GM10266 (cell line): Measurements from ENCODE around the gene SBF2.
A peak's percentile ranks its signal among the peaks of the same experiment; 100 is the strongest.

Experiments used
- DNase-seq: peaks from one replicate; pipeline ENCODE4 v3.0.0; 2012; ENCODE audit errors: extremely low spot score
- CTCF ChIP-seq: IDR thresholded peaks from 2 replicates; pipeline ENCODE4 v1.5.1; 2012; ENCODE audit warnings: mild to moderate bottlenecking, low read depth; ENCODE audit not compliant: control insufficient read depth, insufficient read depth; ENCODE audit errors: missing control alignments

SBF2 gene

GRCh38 chr11:10308201-10308954 is 14.4 kb upstream of the SBF2 start:
- DNase-seq, result no peak
- TF ChIP-seq CTCF, result peak; percentile 31

- peak; percentile 86 for DNase-seq
- peak; percentile 93 for TF ChIP-seq CTCF
Measured at GRCh38 chr11:10307400-10308200, 13.6 kb upstream of the SBF2 start.

- no peak for DNase-seq
- TF ChIP-seq CTCF, result no peak
Measured at GRCh38 chr11:10307022-10307399, 13.0 kb upstream of the SBF2 start.

- no peak for TF ChIP-seq CTCF
Measured at GRCh38 chr11:10305964-10306918, 12.2 kb upstream of the SBF2 start.

GRCh38 chr11:10305262-10305963 is 11.4 kb upstream of the SBF2 start:
- TF ChIP-seq CTCF, result no peak
- DNase-seq, result peak; percentile 17

More at GRCh38 chr11:10305964-10306918, 12.2 kb upstream of the SBF2 start:
- DNase-seq, result peak; percentile 33

GRCh38 chr11:10304495-10305261 is 10.7 kb upstream of the SBF2 start, which contains the start of gene ADM:
TSS of gene ADM (plus strand) at chr11:10305073. CDS start at chr11:10305701, 628 bp downstream.
- peak; percentile 68 for TF ChIP-seq CTCF
- DNase-seq, result peak; percentile 61
